ENCODE data around the gene SLCO2A1. TPM values are rescaled to one million over a fixed set of nuclear protein-coding genes. Genes with fewer than 3 reads are reported as not detected.

Gene SLCO2A1
- total and polyA plus RNA-seq, 2 donors, result 3.0 to 25.6 TPM

DNA sequence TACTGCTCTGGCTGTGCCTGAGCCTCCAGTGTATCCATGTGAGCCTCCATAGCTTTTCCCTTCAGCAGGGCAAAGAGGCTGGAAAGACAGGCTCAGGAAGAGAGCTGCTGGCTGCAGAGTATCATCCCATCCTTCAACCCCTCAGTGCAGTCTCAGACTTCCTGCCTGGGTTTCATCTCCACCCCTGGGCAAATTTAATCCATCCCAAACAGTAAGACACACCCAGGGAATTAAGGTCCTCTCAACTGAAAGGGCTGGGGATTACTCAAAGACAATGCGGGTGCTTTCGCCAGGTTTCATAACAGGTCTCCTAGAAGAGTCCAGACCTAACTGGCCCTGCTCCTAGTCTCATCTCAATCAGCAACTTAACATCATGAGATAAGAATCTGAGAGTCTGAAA, 15.5 kb downstream of the SLCO2A1 start:
- Histone ChIP-seq H3K4me3 (ENCODE audit: low read depth, low read length) (no peak overlapping the region), H3K27ac (ENCODE audit: low read depth) (no peak overlapping the region), H3K36me3 (ENCODE audit: insufficient read depth) (no peaks in the 10 kb centered on the region), H3K4me1 (ENCODE audit: insufficient read depth) (no peaks in the 10 kb centered on the region)
- 91% methylated on average over 2 of the region's 2 CpGs for WGBS
- DNase-seq (ENCODE audit: extremely low spot score), result no peak

DNA sequence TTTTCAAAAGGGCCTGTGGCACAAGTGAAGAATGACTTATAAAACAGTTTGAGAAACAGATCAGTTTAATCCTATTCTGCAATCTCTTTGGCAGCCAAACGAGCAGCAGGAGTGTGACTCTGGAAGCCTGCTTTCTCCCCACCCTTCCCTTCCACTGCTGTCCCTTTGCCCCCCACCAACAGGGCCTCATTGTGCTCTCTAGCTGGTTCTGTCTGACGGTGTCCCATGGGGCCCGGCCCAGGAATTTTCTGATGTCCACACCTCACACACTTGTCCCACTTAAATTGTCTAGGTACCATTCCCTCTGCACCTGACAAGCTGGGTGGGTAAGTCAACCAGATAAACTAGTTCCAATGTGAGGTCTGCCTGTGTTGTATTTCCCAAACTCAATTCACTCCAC, 16.4 kb downstream of the SLCO2A1 start:
- Histone ChIP-seq H3K4me1 (ENCODE audit: insufficient read depth) (no peaks in the 10 kb centered on the region), H3K27ac (ENCODE audit: low read depth) (no peak overlapping the region), H3K4me3 (ENCODE audit: low read depth, low read length) (no peak overlapping the region), H3K36me3 (ENCODE audit: insufficient read depth) (no peaks in the 10 kb centered on the region)
- 70% methylated on average over 3 of the region's 3 CpGs for WGBS
- DNase-seq (ENCODE audit: extremely low spot score), result no peak

DNA sequence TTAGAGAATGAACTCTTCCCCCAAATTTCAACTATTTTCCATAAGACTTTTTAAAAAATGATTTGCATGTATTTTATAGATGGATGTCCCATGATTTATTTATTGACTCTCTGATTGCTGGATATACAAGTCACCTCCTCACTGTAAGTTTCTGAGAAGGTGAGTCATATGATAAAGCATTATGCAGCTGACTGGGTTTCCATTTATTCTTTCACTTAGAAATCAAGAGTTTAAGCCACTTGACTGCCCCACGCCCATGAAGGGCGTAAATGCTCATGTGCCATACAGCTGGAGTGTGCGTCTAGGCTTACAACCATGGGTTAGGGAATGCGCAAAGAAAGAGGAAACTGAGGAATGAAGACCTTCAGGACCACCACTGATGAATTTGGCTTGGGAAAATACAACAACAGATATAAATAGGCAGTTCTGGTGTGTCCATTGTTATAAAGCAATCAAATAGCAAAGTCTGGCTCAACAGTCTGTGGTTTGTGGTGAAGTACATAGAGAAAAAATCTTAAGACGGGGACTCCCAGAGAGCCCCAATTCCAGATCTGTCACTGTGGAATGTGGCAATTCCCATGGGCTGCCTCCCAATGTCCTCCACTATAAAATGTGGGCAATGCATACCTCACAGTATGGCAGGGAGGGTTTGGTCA, 20.3 kb downstream of the SLCO2A1 start:
- WGBS, result 94% methylated on average over 5 of the region's 5 CpGs
- no peaks in the 10 kb centered on the region for H3K4me1 ChIP-seq (ENCODE audit: insufficient read depth)
- H3K4me3 ChIP-seq (ENCODE audit: low read depth, low read length), result no peak overlapping the region
- no peak overlapping the region for H3K27ac ChIP-seq (ENCODE audit: low read depth)
- H3K36me3 ChIP-seq (ENCODE audit: insufficient read depth), result no peaks in the 10 kb centered on the region
- no peak for DNase-seq (ENCODE audit: extremely low spot score)

DNA sequence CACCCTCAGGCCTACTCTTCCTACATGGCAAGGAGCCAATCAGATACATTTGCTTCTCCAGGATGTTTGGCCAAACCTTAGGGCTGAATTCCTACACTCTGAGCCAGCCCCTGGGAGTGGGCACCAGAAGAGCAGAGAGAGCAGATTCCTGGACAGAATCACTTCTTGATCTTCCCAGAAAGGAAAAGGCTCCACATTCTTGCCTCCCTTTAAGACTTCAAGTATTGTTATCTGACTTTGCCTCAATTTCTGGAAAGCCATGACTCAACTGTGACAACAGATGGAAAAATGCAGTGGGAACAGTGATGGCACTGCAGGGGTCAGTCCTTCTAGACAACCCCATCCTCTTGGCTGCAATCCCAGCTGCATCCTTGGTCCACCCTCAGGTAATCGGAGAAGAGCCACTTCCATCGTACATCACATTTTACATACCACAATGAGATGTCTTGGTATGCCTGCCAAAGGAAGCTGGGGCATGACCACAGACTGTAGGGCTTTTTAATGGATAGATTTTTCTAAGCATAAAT, 21.0 kb downstream of the SLCO2A1 start:
- DNase-seq (ENCODE audit: extremely low spot score), result no peak
- Histone ChIP-seq H3K4me3 (ENCODE audit: low read depth, low read length) (no peak overlapping the region), H3K36me3 (ENCODE audit: insufficient read depth) (no peaks in the 10 kb centered on the region), H3K4me1 (ENCODE audit: insufficient read depth) (no peaks in the 10 kb centered on the region), H3K27ac (ENCODE audit: low read depth) (no peak overlapping the region)
- 53% methylated on average over 2 of the region's 2 CpGs for WGBS

DNA sequence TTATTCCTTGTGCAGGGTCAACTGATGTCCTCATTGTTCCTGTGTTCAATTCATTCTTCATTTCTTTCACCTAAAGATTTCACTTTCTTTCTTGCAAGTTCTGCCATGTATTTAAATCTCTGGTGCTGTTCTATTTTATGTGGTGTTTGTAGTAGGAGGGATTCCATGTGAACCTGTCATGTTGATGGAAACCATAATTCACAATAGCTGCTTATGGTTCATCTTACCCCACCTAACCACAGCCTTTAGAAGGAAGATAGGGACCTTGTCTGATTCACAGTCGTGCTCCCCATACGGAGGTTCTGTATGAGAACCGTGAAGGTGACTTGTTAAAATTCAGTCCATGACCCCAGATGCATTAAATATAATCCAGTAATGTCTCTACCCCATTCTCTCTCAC, 21.9 kb downstream of the SLCO2A1 start:
- WGBS, result 56% methylated on average over 3 of the region's 3 CpGs
- Histone ChIP-seq H3K36me3 (ENCODE audit: insufficient read depth) (no peaks in the 10 kb centered on the region), H3K27ac (ENCODE audit: low read depth) (no peak overlapping the region), H3K4me1 (ENCODE audit: insufficient read depth) (no peaks in the 10 kb centered on the region), H3K4me3 (ENCODE audit: low read depth, low read length) (no peak overlapping the region)
- no peak for DNase-seq (ENCODE audit: extremely low spot score)

DNA sequence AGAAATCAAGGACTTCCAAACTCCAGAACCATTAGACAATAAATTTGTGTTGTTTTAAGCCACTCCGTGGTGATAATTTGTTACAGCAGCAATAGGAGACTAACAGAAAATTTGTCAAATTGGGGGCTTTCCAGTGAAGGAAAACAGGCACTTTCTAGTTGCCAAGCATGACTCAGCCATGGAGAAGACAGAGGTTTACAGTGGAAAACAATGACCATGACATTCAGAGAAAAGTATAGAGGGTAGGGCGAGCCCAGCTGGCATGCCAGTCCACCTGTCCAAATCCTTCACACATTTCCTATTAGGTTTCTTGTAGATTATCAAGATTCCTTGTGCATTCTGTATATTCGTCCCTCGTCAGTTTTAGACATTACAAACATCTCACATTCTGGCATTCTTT, 24.9 kb downstream of the SLCO2A1 start:
- Histone ChIP-seq H3K27ac (ENCODE audit: low read depth) (no peak overlapping the region), H3K36me3 (ENCODE audit: insufficient read depth) (no peaks in the 10 kb centered on the region), H3K4me3 (ENCODE audit: low read depth, low read length) (no peak overlapping the region), H3K4me1 (ENCODE audit: insufficient read depth) (no peaks in the 10 kb centered on the region)
- DNase-seq (ENCODE audit: extremely low spot score), result no peak
- 69% methylated on average over 4 of the region's 4 CpGs for WGBS

DNA sequence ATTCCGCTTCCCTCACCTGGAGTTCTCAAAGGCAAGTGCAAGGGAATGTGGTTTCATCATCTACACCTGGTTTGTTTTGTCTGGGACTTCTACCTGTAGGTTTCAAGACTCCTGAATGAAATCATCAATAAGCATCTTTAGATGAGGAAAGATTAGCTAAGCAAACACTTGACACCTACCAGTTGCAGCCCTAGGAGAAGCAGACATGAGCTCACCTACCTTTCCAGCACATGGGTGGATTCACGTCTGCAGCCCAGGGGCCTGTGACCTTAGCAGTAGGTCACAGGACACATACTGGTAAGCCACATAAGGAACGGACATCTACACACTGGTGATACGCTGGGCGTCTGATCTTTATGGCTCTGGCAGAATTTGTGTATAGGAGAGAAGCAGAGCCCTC, 26.7 kb downstream of the SLCO2A1 start:
- Histone ChIP-seq H3K27ac (ENCODE audit: low read depth) (no peak overlapping the region), H3K36me3 (ENCODE audit: insufficient read depth) (no peaks in the 10 kb centered on the region), H3K4me3 (ENCODE audit: low read depth, low read length) (no peak overlapping the region), H3K4me1 (ENCODE audit: insufficient read depth) (no peaks in the 10 kb centered on the region)
- no peak for DNase-seq (ENCODE audit: extremely low spot score)
- WGBS, result 95% methylated on average over 5 of the region's 5 CpGs

DNA sequence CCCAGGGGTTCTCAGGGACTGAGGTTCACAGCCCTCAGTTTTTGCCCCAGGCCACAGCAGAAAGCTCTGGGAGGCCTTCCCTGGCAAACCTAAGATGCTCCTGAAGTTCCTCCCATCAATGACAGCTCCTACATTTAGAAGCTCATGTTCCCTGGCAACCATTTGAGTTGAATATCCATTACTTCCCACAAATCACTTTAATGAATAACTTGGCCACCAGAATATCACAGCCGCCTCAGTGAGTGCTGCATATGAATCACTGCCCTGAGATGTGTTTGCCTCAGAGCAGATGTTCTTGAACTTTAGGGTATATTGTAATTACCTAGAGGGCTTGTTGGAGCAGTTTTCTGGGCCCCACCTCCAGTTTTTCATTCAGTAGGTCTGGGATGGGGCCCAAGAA, 27.4 kb downstream of the SLCO2A1 start:
- H3K27ac ChIP-seq (ENCODE audit: low read depth), result no peak overlapping the region
- no peak overlapping the region for H3K4me3 ChIP-seq (ENCODE audit: low read depth, low read length)
- 82% methylated on average over 1 of the region's 1 CpG for WGBS
- DNase-seq (ENCODE audit: extremely low spot score), result no peak
- H3K4me1 ChIP-seq (ENCODE audit: insufficient read depth), result no peaks in the 10 kb centered on the region
- H3K36me3 ChIP-seq (ENCODE audit: insufficient read depth), result no peaks in the 10 kb centered on the region

DNA sequence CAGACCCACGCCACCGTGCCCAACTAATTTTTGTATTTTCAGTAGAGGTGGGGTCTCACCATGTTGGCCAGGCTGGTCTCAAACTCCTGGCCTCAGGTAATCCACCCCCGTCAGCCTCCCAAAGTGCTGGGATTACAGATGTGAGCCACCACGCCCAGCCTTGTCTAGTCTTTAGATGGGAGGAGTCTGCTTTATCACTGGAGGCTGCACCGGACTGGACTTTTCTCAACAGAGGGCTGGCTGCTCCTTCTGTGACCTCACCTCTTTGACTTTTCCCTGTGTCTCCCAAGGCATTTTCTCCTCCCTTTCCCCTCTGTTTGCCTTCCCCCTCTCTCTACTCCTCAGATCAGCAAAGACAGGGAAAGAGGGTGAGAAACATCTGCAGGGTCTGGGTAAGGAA, 28.5 kb downstream of the SLCO2A1 start:
- H3K4me3 ChIP-seq (ENCODE audit: low read depth, low read length), result no peak overlapping the region
- no peaks in the 10 kb centered on the region for H3K36me3 ChIP-seq (ENCODE audit: insufficient read depth)
- H3K27ac ChIP-seq (ENCODE audit: low read depth), result no peak overlapping the region
- H3K4me1 ChIP-seq (ENCODE audit: insufficient read depth), result no peaks in the 10 kb centered on the region
- WGBS, result 76% methylated on average over 5 of the region's 5 CpGs
- no peak for DNase-seq (ENCODE audit: extremely low spot score)

DNA sequence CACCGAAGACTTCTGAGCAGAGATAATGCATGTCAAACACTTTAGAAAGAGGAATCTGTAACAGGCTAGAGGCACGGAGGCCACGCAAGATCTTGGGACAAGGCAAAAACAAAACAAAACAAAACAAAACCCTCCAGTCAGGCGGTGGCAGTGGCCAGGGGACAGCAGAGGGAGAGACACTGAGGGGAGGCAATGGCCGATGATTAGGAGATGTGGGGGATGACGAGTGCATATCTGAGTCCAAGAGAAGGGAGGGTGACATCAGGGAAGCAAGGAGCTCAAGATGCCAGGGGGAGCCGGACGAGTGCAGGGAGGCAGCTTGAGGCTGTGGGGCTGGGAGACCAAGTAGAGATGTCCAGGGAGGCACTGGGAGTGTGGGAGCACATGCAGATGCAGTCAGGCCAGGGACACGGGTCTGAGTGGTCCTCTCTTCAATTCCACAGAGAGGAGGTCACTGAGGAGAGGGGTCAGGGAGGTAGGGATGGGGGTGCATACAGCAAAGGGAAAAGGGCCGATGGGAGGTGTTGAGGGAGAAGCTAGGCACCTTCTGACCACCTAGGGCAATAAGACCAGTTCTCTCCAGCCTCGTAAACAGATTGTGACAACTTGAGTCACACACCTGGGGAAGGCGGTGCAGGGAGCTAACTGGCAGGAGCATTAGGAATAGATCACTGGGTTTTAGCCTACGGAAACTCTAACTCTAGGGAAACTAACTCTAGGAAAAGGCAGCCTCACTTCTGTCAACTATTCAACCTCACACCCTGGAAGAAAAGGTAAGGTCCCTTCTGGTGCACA, 29.6 kb downstream of the SLCO2A1 start:
- Histone ChIP-seq H3K4me3 (ENCODE audit: low read depth, low read length) (no peak overlapping the region), H3K4me1 (ENCODE audit: insufficient read depth) (no peaks in the 10 kb centered on the region), H3K27ac (ENCODE audit: low read depth) (no peak overlapping the region), H3K36me3 (ENCODE audit: insufficient read depth) (no peaks in the 10 kb centered on the region)
- no peak for DNase-seq (ENCODE audit: extremely low spot score)
- 74% methylated on average over 13 of the region's 13 CpGs for WGBS

DNA sequence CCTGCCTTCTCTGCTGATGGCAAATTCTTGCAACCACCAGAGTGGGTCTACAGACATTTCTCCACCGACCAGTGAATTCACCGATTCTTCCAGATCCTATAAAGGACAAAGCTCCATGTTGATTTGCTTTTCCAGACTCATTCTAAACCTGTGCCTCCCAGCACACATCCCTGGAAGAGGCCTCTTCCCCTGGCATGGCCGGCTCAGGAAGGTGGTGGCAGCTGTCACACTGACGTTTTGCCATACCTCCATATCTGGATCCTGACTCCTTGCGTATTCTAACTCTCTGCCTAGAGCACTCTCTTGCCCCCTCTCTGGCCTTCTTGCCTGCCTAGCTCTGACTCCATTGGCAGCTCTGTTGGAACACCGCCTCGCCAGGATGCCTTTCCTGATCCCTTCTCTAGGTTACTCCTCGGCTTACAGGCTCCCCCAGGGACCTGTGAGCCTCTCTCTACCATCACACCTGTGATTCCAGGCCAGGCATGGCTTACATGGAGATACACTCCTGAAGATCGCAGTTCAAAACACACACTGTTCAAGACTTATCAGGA, 31.0 kb downstream of the SLCO2A1 start:
- H3K4me1 ChIP-seq (ENCODE audit: insufficient read depth), result no peaks in the 10 kb centered on the region
- H3K36me3 ChIP-seq (ENCODE audit: insufficient read depth), result no peaks in the 10 kb centered on the region
- no peak overlapping the region for H3K27ac ChIP-seq (ENCODE audit: low read depth)
- WGBS, result 73% methylated on average over 9 of the region's 9 CpGs
- no peak overlapping the region for H3K4me3 ChIP-seq (ENCODE audit: low read depth, low read length)
- no peak for DNase-seq (ENCODE audit: extremely low spot score)

DNA sequence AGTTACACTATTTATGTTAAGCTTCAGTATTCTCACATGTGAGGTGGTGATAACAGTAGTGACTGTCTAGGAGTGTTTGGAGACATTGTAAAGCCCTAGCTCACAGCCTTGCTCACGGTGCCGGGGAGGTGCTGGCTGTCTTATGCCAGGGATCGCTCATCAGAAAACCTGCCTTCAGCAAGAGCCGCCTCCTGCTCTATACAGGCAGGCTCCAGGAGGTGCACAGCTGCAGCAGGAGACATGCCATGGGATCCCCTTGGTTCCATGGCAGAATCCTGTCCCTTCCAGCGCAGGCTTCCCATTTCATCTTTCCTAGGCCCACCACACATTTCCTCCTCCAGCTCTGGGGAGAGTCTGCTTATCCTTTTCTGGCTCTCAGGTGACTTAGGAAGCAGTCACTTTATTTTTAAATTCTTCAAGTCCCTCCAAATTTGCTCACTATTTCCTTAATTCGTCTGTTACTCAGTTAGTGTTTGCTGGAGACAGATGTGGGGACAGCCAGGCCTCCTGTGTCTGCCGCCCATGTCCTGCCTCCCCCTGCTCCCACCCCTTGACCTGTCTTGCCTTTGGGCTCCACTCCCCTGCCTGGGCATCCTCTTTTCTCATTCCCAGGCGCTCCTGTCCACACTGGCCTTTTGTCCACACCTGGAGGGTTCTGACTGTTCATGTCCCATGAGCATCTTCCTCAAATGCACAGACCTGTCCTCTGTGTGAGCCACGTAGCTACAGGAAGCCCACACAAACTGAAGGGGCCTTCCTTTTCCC, 31.7 kb downstream of the SLCO2A1 start:
- Histone ChIP-seq H3K27ac (ENCODE audit: low read depth) (no peak overlapping the region), H3K36me3 (ENCODE audit: insufficient read depth) (no peaks in the 10 kb centered on the region), H3K4me3 (ENCODE audit: low read depth, low read length) (no peak overlapping the region), H3K4me1 (ENCODE audit: insufficient read depth) (no peaks in the 10 kb centered on the region)
- DNase-seq (ENCODE audit: extremely low spot score), result no peak
- WGBS, result 65% methylated on average over 9 of the region's 9 CpGs

DNA sequence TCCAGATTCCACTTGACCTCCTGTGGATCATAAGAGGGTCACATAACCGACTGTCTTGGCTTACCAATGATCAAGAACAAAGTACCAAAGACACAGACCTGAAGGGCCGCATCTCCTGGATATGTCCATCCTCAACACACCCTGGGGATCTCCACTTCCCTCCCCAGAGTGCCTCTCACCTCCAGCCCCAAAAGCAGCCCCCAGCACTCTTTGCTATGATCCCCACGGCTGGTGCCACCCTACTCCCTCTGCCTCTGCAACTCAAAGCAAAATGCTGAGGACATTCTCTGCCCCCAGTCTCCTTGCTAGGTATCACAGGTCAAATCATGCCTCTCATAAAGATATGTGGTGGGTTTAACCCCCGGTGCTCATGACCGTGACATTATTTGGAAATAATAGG, 32.7 kb downstream of the SLCO2A1 start:
- DNase-seq (ENCODE audit: extremely low spot score), result no peak
- no peaks in the 10 kb centered on the region for H3K36me3 ChIP-seq (ENCODE audit: insufficient read depth)
- 82% methylated on average over 5 of the region's 5 CpGs for WGBS

More for the DNA sequence above, 32.7 kb downstream of the SLCO2A1 start:
- H3K27ac ChIP-seq (ENCODE audit: low read depth), result no peak overlapping the region
- H3K4me3 ChIP-seq (ENCODE audit: low read depth, low read length), result no peak overlapping the region
- H3K4me1 ChIP-seq (ENCODE audit: insufficient read depth), result no peaks in the 10 kb centered on the region
